Stimulated activated CD4-positive, alpha-beta T cell treated with anti-CD3 and anti-CD28 coated beads, Interleukin-4, amount 100 ng/mL, for 24 hours (primary cell): Measurements from ENCODE around the gene PTPN12.
"Not testable (repeated sequence)": the region's sequence is repeated elsewhere in the genome, so short reads cannot be mapped to it uniquely, and the experiment has no call there.

Experiments used
- DNase-seq: peaks from one replicate; pipeline ENCODE4 v3.0.0-alpha.2; 2020

The PTPN12 gene

DNA sequence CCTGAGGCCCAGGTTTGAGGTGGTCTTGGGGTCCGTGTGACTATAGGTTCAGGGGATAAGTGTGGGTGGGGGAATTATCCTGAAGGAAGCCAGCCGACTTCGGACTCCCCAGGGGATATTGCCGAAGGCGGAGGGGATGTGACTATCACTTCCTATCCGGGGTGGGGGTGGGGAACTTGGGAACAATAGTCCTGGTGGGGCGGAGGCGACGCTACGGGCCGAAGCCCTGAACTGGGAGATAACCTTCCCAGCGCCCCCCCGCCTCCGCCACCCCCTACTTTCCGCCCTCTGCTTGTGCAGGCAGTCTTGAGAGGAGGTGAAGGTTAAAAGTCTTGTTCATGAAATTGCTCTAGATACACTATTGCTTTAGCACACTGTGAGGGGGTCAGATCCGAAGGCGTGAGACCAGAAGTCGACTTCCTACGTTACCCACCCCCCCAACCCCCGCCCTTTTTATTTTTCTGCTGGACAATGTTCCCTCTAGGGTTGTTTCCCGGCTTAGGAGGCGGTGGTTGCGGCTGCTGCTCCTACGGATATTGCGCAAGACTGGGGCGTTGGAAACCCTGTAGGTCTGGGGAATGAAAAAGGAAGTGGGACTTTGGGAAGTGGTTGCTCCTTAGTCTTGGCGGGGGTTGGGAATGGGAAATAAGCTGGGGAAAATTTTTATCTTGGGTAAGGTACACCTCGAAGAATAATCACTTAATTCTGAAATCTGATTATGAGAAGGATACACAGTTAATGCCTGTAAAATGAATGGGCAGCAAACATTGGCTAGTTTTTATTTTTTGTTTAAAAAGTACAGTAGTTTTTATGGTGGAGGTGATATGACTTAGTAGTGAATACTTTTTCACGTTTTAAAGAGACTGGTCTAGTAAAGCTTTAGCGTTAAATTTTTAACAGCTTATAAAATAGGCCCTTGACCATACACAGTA is 1.5 kb downstream of the PTPN12 start:
- DNase-seq: no peak

DNA sequence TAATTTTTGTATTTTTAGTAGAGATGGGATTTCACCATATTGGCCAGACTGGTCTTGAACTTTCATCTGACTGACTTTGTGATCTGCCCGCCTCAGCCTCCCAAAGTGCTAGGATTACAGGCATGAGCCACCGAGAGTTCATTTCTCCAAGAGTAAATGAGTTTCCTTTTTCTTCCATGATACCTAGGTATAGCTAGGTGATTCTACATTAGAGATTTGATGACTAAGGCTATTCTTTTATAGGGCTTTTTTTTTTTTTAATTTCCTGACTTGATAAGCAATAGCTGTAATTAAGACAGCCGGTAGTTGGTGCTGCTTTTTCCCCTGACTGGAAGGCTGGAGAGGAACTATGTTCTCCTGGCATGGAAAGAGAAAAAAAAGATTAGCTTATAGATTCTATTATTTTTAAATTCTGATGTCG is 3.3 kb downstream of the PTPN12 start:
- no peak for DNase-seq

- not testable (repeated sequence) for DNase-seq
Observed at GRCh38 chr7:77540993-77541392, 3.9 kb downstream of the PTPN12 start.

- no peak for DNase-seq
Observed at GRCh38 chr7:77542409-77542808, 5.3 kb downstream of the PTPN12 start.

- DNase-seq: no peak
Observed at GRCh38 chr7:77542895-77543294, 5.8 kb downstream of the PTPN12 start.

DNA sequence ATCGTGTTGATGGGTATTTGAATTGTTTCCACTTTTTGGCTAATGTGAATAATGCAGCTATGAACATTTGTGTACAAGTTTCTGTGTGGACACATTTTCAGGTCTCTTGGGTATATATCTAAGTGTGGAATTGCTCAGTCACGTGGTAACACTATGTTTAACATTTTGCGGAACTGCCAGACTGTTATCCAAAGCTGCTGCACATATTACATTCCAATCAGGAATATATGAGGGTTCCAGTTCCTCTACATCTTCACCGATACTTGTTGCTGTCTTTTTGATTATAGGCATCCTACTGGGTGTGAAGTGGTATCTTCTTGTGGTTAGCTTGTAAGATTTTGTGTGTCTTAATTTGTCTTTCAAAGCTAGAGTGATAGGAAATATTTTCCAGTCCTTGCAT is 6.8 kb downstream of the PTPN12 start:
- no peak for DNase-seq

GRCh38 chr7:77544518-77544917 is 7.4 kb downstream of the PTPN12 start:
- DNase-seq: no peak

- DNase-seq: no peak
Observed at GRCh38 chr7:77548206-77548605, 11.1 kb downstream of the PTPN12 start.

DNA sequence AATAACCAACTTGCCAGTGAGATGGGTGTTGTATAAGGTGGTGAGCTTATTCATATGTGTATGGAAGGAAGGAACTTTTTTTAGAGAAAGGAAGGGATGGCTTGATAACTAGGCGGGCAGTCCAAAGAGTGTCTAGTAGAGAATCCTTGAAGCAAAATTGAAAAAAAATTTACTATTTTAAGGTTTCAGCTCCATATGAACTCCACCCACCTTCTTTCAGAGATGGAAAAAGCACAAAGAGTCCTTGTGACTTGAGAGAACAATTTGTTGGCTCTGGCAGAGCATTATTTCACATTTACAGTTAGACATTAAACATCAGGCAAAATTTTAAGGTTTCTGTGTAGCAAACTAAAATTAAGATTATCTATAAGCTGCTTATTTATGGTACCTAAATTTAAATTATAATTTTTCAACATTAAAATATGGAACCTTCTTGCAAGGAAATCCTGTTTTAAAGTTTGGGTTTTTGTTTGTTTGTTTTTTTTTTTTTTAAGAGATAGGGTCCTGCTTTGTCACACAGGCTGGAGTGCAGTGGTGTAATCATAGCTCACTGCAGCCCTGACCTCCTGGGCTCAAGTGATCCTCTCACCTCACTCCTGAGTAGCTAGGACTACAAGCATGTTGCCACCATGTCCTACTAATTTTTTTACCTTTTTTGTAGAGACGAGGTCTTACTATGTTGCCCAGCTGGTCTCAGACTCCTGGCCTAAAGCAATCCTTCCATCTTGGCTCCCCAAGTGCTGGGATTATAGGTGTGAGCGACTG is 12.2 kb downstream of the PTPN12 start:
- no peak for DNase-seq

DNA sequence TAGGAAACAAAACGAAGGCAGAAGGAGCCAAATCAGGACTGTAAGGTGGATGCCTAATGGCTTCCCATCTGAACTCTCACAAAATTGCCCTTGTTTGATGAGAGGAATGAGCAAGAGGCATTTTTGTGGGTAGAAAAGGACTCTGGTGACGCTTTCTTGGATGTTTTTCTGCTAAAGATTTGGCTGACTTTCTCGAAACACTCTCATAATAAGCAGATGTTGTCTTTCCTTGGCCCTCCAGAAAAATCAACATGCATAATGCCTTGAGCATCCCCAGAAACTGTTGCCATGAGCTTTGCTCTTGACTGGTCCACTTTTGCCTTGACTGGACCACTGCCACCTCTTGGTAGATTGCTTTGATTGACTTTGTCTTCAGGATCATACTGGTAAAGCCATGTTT is 13.5 kb downstream of the PTPN12 start:
- DNase-seq: no peak

- no peak for DNase-seq
Observed at GRCh38 chr7:77553123-77553522, 16.0 kb downstream of the PTPN12 start.

- DNase-seq: no peak
Observed at GRCh38 chr7:77558284-77558967, 21.3 kb downstream of the PTPN12 start.

- no peak for DNase-seq
Observed at GRCh38 chr7:77561352-77561751, 24.3 kb downstream of the PTPN12 start.

DNA sequence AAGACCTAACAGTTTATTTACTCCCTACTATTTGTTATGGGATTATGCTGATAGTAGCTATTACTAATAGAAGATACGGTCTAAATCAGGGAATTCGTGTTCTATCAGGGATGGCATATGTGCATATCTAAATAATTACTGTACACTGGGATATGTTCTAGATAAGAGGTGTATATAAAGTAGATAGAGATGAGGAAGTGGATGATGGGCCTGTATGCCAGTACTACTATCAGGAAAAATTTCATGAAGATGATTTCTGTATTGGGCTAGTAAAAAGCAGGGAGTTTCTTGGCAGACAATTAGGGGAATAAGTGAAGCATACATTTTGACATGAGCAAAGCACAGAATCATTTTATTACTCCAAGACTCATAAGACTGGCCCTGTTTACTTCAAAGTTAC is 26.2 kb downstream of the PTPN12 start:
- no peak for DNase-seq

GRCh38 chr7:77565917-77566316 is 28.8 kb downstream of the PTPN12 start:
- DNase-seq: no peak

DNA sequence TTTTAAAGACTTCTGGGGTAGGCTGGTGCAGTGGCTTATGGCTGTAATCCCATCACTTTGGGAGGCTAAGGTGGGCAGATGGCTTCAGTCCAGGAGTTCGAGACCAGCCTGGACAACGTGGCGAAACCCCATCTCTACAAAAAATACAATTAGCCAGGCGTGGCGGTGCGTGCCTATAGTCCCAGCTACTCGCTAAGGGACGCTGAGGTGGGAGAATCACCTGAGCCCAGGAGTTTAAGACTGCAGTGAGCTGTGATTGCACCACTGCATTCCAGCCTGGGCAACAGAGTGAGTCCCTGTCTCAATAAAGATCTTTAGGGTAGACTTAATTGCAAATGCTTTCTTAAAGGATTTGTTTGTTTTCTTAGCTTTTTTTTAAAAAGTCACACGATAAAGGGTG is 29.3 kb downstream of the PTPN12 start:
- no peak for DNase-seq

DNA sequence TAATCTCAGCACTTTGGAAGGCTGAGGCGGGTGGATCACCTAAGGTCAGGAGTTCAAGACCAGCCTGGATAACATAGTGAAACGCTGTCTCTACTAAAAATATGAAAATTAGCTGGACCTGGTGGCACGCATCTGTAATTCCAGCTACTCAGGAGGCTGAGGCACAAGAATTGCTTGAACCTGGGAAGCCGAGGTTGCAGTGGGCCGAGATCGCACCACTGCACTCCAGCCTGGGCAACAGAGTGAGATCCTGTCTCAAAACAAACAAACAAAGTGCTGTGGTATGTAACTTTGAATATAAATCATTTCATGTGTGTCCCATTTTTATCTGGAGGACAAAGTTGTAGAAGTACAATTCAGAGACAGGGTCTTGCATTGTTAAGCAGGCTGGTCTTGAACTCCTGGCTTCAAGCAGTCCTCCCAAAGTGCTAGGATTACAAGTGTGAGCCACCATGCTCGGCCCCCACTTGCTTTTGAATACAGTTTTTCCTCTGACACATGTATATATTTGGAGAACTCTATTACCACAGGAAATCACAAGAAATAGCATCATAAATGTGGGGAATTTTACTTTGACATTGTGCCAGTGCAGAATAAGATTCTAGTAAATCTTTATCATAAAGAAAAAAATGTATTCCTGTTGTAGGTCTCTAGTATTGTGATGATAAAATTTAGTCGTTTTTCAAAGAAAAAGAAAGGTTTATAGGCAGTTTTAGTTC is 32.6 kb downstream of the PTPN12 start:
- no peak for DNase-seq

DNA sequence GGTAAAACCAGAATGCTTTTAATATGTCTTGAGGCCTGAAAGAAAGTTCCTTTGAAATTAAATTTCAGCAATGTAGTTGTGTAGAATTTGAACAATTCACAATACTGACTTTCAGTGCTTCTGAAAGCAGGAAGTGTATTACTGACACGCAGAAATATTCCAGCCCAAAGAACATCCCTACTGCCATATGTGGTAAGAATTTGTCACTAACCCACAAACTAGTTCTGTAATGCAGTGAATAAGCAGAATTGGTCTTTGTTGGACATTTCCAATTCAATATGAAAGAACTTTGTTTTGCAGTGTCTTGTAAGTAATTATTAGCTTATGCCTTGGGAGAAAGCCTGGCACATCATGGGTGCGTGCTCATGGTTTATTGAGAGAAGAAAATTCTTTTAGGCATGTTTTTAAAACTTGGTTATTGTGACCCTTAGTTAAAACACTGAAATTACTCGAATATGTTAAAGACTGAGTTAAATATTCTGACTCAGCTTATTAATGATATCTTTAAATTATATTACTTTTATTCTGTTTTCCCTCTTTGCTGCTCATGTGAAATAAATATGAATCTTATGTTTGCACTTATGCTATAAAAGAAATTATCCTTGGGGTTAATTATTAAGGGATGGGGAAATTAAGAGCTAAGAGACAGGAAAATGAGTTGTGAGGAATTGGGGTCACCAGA is 33.4 kb downstream of the PTPN12 start:
- no peak for DNase-seq

GRCh38 chr7:77571801-77572200 is 34.7 kb downstream of the PTPN12 start:
- no peak for DNase-seq

DNA sequence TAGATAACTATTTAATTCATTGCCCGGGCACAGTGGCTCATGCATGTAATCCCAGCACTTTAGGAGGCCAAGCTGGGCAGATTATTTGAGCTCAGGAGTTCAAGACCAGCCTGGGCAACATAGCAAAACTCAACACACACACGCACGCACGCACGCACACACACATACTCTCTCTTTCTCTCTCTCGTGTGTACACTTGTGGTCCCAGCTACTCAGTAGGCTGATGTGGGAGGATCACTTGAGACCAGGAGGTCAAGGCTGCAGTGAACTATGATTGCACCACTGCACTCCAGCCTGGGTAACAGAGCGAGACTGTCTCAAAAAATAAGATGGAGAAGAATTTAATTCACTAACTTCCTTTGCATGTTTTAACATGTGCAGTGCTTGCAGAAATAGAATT is 38.1 kb downstream of the PTPN12 start:
- DNase-seq: no peak

DNA sequence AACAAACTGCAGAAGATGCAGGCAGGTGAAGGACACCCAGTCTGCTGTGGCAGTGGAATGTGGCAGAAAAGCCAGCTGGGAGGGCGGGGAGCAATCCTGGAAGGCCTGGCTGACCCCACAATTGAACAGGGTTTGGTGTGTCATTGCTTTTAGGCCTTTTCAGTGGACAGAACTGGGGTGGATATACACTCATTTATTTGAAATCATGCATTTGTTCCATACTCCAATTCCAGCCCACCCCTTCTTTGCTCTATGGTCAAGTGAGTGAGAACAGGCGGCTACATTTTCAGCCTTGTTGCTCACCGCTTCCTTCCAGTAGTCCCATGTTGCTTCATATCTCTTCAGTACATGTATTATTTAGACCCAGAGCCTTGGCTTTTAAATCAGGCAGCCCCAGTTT is 39.8 kb downstream of the PTPN12 start:
- no peak for DNase-seq

- DNase-seq: no peak
Observed at GRCh38 chr7:77579797-77580196, 42.7 kb downstream of the PTPN12 start.
